ENCODE results near the gene GPC5.

GPC5 gene

DNA sequence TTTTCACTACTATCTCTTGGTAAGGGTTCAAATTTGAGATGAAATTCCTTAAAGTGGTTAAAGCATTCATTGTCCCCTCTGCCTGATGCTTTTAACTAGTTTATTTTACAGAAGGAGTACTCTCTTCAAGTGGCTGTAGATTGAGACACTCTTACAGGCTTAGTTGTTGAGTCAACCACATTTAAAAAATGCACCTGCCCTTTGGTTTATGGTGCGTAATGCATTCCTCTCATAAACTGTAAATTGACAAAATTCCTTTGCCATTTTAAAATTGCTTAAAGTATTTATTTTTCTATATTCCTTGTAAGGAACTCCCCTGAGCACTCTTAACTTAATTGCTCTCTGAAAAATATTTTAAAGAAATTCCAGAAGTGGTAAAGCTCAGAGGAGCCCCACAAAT is 826 bp upstream of the GPC5 start:
- Histone ChIP-seq H3K4me3 (ENCODE audit: insufficient read length, low read depth) (no peak overlapping the region), H3K9me3 (ENCODE audit: insufficient read depth, low read length) (no peaks in the 10 kb centered on the region), H3K27me3 (ENCODE audit: insufficient read depth, insufficient read length) (peaks cover 51% of the 10 kb centered on the region), H3K36me3 (ENCODE audit: insufficient read depth, insufficient read length, low read length) (no peaks in the 10 kb centered on the region), H3K9ac (ENCODE audit: insufficient read length, low read depth) (no peak overlapping the region), H3K4me1 (ENCODE audit: insufficient read depth, insufficient read length) (no peaks in the 10 kb centered on the region)
- no peak for TF ChIP-seq SUZ12 (IDR thresholded peaks at IDR 0.05; ENCODE audit: extremely low read depth, insufficient read depth, insufficient read length)
- no peak for TF ChIP-seq YY1 (IDR thresholded peaks at IDR 0.05; ENCODE audit: insufficient read depth, insufficient read length)
- no peak for TF ChIP-seq ZNF274 (IDR thresholded peaks at IDR 0.05; ENCODE audit: low read depth, low read length)
- no peak for DNase-seq (ENCODE audit: low read depth, low spot score)

DNA sequence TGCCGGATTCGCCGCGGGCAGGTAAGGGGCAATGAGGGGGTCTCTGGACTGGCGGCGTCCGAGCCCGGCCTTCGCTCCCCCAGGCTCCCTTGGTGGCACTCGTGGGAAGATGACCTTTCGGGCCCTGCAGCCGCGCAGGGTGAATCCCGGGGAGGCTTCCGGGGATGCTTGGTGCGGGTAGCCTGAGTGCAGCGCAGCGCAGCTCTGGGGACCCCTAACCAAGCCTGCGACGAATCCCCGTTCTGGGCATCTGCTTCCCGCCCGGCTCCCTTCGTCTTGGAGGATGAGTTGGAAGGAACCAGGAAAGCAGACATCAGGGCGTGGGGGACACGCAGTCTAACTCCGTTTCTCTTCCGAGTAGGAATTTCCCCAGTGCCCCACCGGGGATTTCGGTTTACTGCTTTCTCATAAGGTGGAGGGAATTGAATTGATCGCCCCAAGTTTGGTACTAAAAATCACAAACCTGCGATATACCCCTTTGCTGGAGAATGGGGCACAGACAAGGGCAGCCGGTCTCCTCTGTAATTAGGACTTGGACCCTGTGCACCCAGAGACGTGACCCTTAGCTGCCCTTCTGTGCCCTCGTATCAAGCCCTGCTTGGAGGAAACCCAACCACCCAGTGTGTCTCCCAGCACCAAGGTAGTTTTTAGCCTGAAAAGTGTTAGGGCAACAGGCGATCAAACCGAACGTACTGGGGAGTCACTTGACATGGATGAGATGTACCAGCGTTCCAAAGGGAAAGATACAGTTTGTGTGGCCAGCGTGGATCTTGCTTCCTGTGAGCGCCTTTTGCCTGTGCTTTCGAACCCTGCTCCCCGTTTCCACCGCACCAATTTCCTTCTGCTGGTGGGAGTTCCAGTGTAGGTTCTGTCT is 1.0 kb downstream of the GPC5 start:
- Histone ChIP-seq H3K36me3 (ENCODE audit: insufficient read depth, insufficient read length, low read length) (no peaks in the 10 kb centered on the region), H3K9me3 (ENCODE audit: insufficient read depth, low read length) (no peaks in the 10 kb centered on the region), H3K27me3 (ENCODE audit: insufficient read depth, insufficient read length) (peaks cover 51% of the 10 kb centered on the region), H3K9ac (ENCODE audit: insufficient read length, low read depth) (peak overlapping the region; percentile 79), H3K4me1 (ENCODE audit: insufficient read depth, insufficient read length) (no peaks in the 10 kb centered on the region), H3K4me3 (ENCODE audit: insufficient read length, low read depth) (peak overlapping the region; percentile 58)
- TF ChIP-seq YY1 (IDR thresholded peaks at IDR 0.05; ENCODE audit: insufficient read depth, insufficient read length): no peak
- TF ChIP-seq ZNF274 (IDR thresholded peaks at IDR 0.05; ENCODE audit: low read depth, low read length): no peak
- no peak for TF ChIP-seq SUZ12 (IDR thresholded peaks at IDR 0.05; ENCODE audit: extremely low read depth, insufficient read depth, insufficient read length)
- no peak for DNase-seq (ENCODE audit: low read depth, low spot score)

DNA sequence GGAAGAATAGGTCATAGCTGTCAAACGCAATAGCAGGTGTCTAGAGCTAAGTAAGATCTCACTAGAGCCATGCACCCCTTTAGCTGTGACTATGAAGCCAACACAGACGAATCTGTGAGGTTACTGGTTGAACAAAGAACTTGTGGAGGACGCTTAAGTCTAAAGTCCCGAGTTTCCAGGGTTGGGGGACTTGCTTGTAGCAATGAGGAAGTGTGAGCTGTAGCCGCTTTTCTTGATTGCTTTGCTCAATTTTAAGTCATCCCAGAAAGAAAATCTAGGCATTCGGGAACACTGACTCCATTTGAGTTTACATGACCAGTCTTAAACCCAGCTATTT is 1.6 kb downstream of the GPC5 start:
- Histone ChIP-seq H3K9me3 (ENCODE audit: insufficient read depth, low read length) (no peaks in the 10 kb centered on the region), H3K9ac (ENCODE audit: insufficient read length, low read depth) (no peak overlapping the region), H3K4me1 (ENCODE audit: insufficient read depth, insufficient read length) (no peaks in the 10 kb centered on the region), H3K36me3 (ENCODE audit: insufficient read depth, insufficient read length, low read length) (no peaks in the 10 kb centered on the region), H3K27me3 (ENCODE audit: insufficient read depth, insufficient read length) (peaks cover 51% of the 10 kb centered on the region), H3K4me3 (ENCODE audit: insufficient read length, low read depth) (no peak overlapping the region)
- no peak for DNase-seq (ENCODE audit: low read depth, low spot score)
- no peak for TF ChIP-seq YY1 (IDR thresholded peaks at IDR 0.05; ENCODE audit: insufficient read depth, insufficient read length)
- TF ChIP-seq SUZ12 (IDR thresholded peaks at IDR 0.05; ENCODE audit: extremely low read depth, insufficient read depth, insufficient read length): no peak
- no peak for TF ChIP-seq ZNF274 (IDR thresholded peaks at IDR 0.05; ENCODE audit: low read depth, low read length)

GRCh38 chr13:91400671-91401070 is 2.2 kb downstream of the GPC5 start:
- TF ChIP-seq YY1 (IDR thresholded peaks at IDR 0.05; ENCODE audit: insufficient read depth, insufficient read length): no peak
- TF ChIP-seq SUZ12 (IDR thresholded peaks at IDR 0.05; ENCODE audit: extremely low read depth, insufficient read depth, insufficient read length): no peak
- no peak for TF ChIP-seq ZNF274 (IDR thresholded peaks at IDR 0.05; ENCODE audit: low read depth, low read length)
- no peak for DNase-seq (ENCODE audit: low read depth, low spot score)
- H3K27me3 ChIP-seq (ENCODE audit: insufficient read depth, insufficient read length): peaks cover 51% of the 10 kb centered on the region
- no peaks in the 10 kb centered on the region for H3K36me3 ChIP-seq (ENCODE audit: insufficient read depth, insufficient read length, low read length)
- H3K9ac ChIP-seq (ENCODE audit: insufficient read length, low read depth): no peak overlapping the region
- H3K4me3 ChIP-seq (ENCODE audit: insufficient read length, low read depth): no peak overlapping the region
- H3K9me3 ChIP-seq (ENCODE audit: insufficient read depth, low read length): no peaks in the 10 kb centered on the region
- H3K4me1 ChIP-seq (ENCODE audit: insufficient read depth, insufficient read length): no peaks in the 10 kb centered on the region

GRCh38 chr13:91401920-91402319 is 3.5 kb downstream of the GPC5 start:
- TF ChIP-seq ZNF274 (IDR thresholded peaks at IDR 0.05; ENCODE audit: low read depth, low read length): no peak
- TF ChIP-seq YY1 (IDR thresholded peaks at IDR 0.05; ENCODE audit: insufficient read depth, insufficient read length): no peak
- H3K36me3 ChIP-seq (ENCODE audit: insufficient read depth, insufficient read length, low read length): no peaks in the 10 kb centered on the region
- H3K9ac ChIP-seq (ENCODE audit: insufficient read length, low read depth): no peak overlapping the region
- no peaks in the 10 kb centered on the region for H3K9me3 ChIP-seq (ENCODE audit: insufficient read depth, low read length)
- H3K27me3 ChIP-seq (ENCODE audit: insufficient read depth, insufficient read length): peaks cover 43% of the 10 kb centered on the region
- DNase-seq (ENCODE audit: low read depth, low spot score): no peak
- no peak overlapping the region for H3K4me3 ChIP-seq (ENCODE audit: insufficient read length, low read depth)
- H3K4me1 ChIP-seq (ENCODE audit: insufficient read depth, insufficient read length): no peaks in the 10 kb centered on the region

GRCh38 chr13:91405240-91405639 is 6.8 kb downstream of the GPC5 start:
- Histone ChIP-seq H3K4me1 (ENCODE audit: insufficient read depth, insufficient read length) (no peaks in the 10 kb centered on the region), H3K9me3 (ENCODE audit: insufficient read depth, low read length) (no peaks in the 10 kb centered on the region), H3K27me3 (ENCODE audit: insufficient read depth, insufficient read length) (peaks cover 12% of the 10 kb centered on the region), H3K36me3 (ENCODE audit: insufficient read depth, insufficient read length, low read length) (no peaks in the 10 kb centered on the region), H3K9ac (ENCODE audit: insufficient read length, low read depth) (no peak overlapping the region), H3K4me3 (ENCODE audit: insufficient read length, low read depth) (no peak overlapping the region)
- no peak for DNase-seq (ENCODE audit: low read depth, low spot score)
- no peak for TF ChIP-seq ZNF274 (IDR thresholded peaks at IDR 0.05; ENCODE audit: low read depth, low read length)
- TF ChIP-seq YY1 (IDR thresholded peaks at IDR 0.05; ENCODE audit: insufficient read depth, insufficient read length): no peak
- no peak for TF ChIP-seq SUZ12 (IDR thresholded peaks at IDR 0.05; ENCODE audit: extremely low read depth, insufficient read depth, insufficient read length)

- DNase-seq (ENCODE audit: low read depth, low spot score): peak; percentile 70
- no peak overlapping the region for H3K9ac ChIP-seq (ENCODE audit: insufficient read length, low read depth)
- TF ChIP-seq SUZ12 (IDR thresholded peaks at IDR 0.05; ENCODE audit: extremely low read depth, insufficient read depth, insufficient read length) (no peak), ZNF274 (IDR thresholded peaks at IDR 0.05; ENCODE audit: low read depth, low read length) (no peak), YY1 (IDR thresholded peaks at IDR 0.05; ENCODE audit: insufficient read depth, insufficient read length) (no peak)
- no peaks in the 10 kb centered on the region for H3K9me3 ChIP-seq (ENCODE audit: insufficient read depth, low read length)
- no peaks in the 10 kb centered on the region for H3K4me1 ChIP-seq (ENCODE audit: insufficient read depth, insufficient read length)
- no peaks in the 10 kb centered on the region for H3K27me3 ChIP-seq (ENCODE audit: insufficient read depth, insufficient read length)
- H3K4me3 ChIP-seq (ENCODE audit: insufficient read length, low read depth): no peak overlapping the region
- H3K36me3 ChIP-seq (ENCODE audit: insufficient read depth, insufficient read length, low read length): no peaks in the 10 kb centered on the region
Measured at GRCh38 chr13:91406619-91407018, 8.2 kb downstream of the GPC5 start.
